ENCODE data around the gene ANKRD65. TPM values are rescaled to one million over a fixed set of nuclear protein-coding genes. Genes with fewer than 3 reads are reported as not detected.
"Not testable (repeated sequence)": the region's sequence is repeated elsewhere in the genome, so short reads cannot be mapped to it uniquely, and the experiment has no call there.

Gene ANKRD65
- total RNA-seq, 1 donor from 2014 or later: 0.64 TPM

DNA sequence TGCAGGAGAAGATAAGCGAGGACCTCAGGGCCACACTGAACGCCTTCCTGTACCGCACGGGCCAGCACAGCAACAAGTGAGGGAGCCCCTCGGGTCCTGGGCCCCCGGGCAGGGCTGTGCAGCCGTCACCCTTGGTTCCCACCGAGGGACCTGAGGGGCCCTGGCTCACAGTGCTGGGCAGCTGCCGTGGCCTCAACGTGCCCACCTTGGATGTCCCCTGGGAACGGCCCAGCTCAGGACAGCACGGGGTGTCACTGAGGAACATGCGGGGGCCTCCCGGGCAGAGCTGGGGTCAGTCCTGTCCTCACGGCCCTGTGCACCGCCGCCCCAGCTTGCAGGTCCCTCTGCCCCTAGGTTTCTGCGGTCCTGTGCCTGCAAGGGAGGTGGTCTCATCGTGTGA lies 38.1 kb upstream of the ANKRD65 start:
- not testable (repeated sequence) for H3K27me3 Mint-ChIP-seq (ENCODE audit: low read depth, unreplicated experiment); H3K4me2 ChIP-seq (ENCODE audit: low read length); H2AFZ ChIP-seq (ENCODE audit: low read depth, low read length); H3K27ac Mint-ChIP-seq (ENCODE audit: unreplicated experiment); H3K36me3 Mint-ChIP-seq (ENCODE audit: low read depth, unreplicated experiment); H3K4me1 ChIP-seq (ENCODE audit: insufficient read depth, low read length); H3K27me3 ChIP-seq (ENCODE audit: insufficient read depth, low read length); H3K36me3 ChIP-seq (ENCODE audit: insufficient read depth, low read length); H3K4me3 Mint-ChIP-seq (ENCODE audit: unreplicated experiment); H3K27ac ChIP-seq (ENCODE audit: low read depth, low read length); FAIRE-seq; H3K9ac ChIP-seq (ENCODE audit: low read length); H3K79me2 ChIP-seq (ENCODE audit: insufficient read depth, low read length); H4K20me1 ChIP-seq (ENCODE audit: insufficient read depth, low read length); DNase-seq (ENCODE audit: low read depth); H3K9me3 Mint-ChIP-seq (ENCODE audit: unreplicated experiment); H3K4me1 Mint-ChIP-seq (ENCODE audit: low read depth, unreplicated experiment); H3K9me3 ChIP-seq (ENCODE audit: insufficient read depth, low read depth, low read length); H3K4me3 ChIP-seq (ENCODE audit: insufficient read depth, low read depth, low read length)

- H3K4me1 ChIP-seq (ENCODE audit: insufficient read depth, low read length); H3K27me3 ChIP-seq (ENCODE audit: insufficient read depth, low read length); H4K20me1 ChIP-seq (ENCODE audit: insufficient read depth, low read length); DNase-seq (ENCODE audit: low read depth); H3K27me3 Mint-ChIP-seq (ENCODE audit: low read depth, unreplicated experiment); H3K4me3 Mint-ChIP-seq (ENCODE audit: unreplicated experiment); H3K4me3 ChIP-seq (ENCODE audit: insufficient read depth, low read depth, low read length); H3K36me3 Mint-ChIP-seq (ENCODE audit: low read depth, unreplicated experiment); H3K4me1 Mint-ChIP-seq (ENCODE audit: low read depth, unreplicated experiment); H3K27ac Mint-ChIP-seq (ENCODE audit: unreplicated experiment); H3K27ac ChIP-seq (ENCODE audit: low read depth, low read length); H2AFZ ChIP-seq (ENCODE audit: low read depth, low read length); H3K9ac ChIP-seq (ENCODE audit: low read length); H3K36me3 ChIP-seq (ENCODE audit: insufficient read depth, low read length); FAIRE-seq; H3K4me2 ChIP-seq (ENCODE audit: low read length); H3K9me3 Mint-ChIP-seq (ENCODE audit: unreplicated experiment); H3K79me2 ChIP-seq (ENCODE audit: insufficient read depth, low read length); H3K9me3 ChIP-seq (ENCODE audit: insufficient read depth, low read depth, low read length): not testable (repeated sequence)
Measured at GRCh38 chr1:1456683-1457255, 35.7 kb upstream of the ANKRD65 start.

DNA sequence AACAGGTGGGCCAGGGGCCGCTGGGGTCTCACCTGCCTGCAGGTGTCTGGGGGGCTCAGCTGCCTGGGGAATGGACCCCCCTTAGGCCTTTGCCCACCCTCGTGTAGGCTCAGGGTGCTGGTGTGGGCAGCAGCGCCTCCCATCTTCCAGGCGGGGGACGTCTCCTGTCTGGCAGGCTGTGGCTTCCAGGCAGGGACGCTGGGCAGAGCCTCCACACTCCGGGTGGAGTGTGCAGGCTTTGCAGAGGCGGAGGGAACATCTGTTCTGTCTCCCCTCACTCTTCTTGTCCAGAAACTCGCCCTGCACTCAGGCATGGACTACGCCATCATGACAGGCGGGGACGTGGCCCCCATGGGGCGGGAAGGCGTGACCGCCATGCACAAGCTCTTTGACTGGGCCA lies 34.9 kb upstream of the ANKRD65 start:
- H2AFZ ChIP-seq (ENCODE audit: low read depth, low read length); FAIRE-seq; H3K27me3 Mint-ChIP-seq (ENCODE audit: low read depth, unreplicated experiment); DNase-seq (ENCODE audit: low read depth); H3K36me3 Mint-ChIP-seq (ENCODE audit: low read depth, unreplicated experiment); H3K4me3 Mint-ChIP-seq (ENCODE audit: unreplicated experiment); H3K9me3 Mint-ChIP-seq (ENCODE audit: unreplicated experiment); H3K4me2 ChIP-seq (ENCODE audit: low read length); H3K9ac ChIP-seq (ENCODE audit: low read length); H3K79me2 ChIP-seq (ENCODE audit: insufficient read depth, low read length); H3K9me3 ChIP-seq (ENCODE audit: insufficient read depth, low read depth, low read length); H3K4me1 Mint-ChIP-seq (ENCODE audit: low read depth, unreplicated experiment); H3K27ac Mint-ChIP-seq (ENCODE audit: unreplicated experiment); H3K27ac ChIP-seq (ENCODE audit: low read depth, low read length); H3K4me1 ChIP-seq (ENCODE audit: insufficient read depth, low read length); H3K27me3 ChIP-seq (ENCODE audit: insufficient read depth, low read length); H4K20me1 ChIP-seq (ENCODE audit: insufficient read depth, low read length); H3K4me3 ChIP-seq (ENCODE audit: insufficient read depth, low read depth, low read length); H3K36me3 ChIP-seq (ENCODE audit: insufficient read depth, low read length): not testable (repeated sequence)

DNA sequence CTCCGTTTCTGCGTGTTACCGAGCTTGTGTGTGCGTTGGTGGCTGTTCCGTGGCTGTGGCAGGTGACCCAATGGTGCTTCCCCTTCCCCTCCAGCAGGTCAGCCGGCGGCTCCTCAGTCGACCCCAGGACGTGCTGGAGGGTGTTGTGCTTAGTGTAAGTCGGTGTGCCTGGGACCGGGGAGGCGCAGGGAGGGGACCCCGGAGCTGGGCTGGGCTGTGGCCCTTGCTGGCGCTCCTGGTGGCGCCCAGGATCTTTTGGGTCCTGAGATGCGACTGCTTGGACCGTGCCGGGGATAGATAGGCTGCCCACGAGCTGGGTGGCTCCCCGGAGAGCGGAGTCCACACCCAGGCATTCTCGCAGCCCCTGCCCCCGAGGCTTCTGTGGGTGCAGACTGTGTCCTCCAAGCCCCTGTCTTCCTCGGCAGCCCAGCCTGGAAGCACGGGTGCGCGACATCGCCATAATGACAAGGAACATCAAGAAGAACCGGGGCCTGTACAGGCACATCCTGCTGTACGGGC lies 34.3 kb upstream of the ANKRD65 start:
- Histone ChIP-seq H4K20me1 (ENCODE audit: insufficient read depth, low read length) (no peaks in the 10 kb centered on the region), H3K4me1 (ENCODE audit: insufficient read depth, low read length) (no peaks in the 10 kb centered on the region), H3K79me2 (ENCODE audit: insufficient read depth, low read length) (no peaks in the 10 kb centered on the region), H3K9ac (ENCODE audit: low read length) (no peak overlapping the region), H3K9me3 (ENCODE audit: insufficient read depth, low read depth, low read length) (no peaks in the 10 kb centered on the region), H3K27ac (ENCODE audit: low read depth, low read length) (no peak overlapping the region), H3K4me3 (ENCODE audit: insufficient read depth, low read depth, low read length) (no peak overlapping the region), H2AFZ (ENCODE audit: low read depth, low read length) (no peak overlapping the region), H3K36me3 (ENCODE audit: insufficient read depth, low read length) (no peaks in the 10 kb centered on the region), H3K27me3 (ENCODE audit: insufficient read depth, low read length) (no peaks in the 10 kb centered on the region), H3K4me2 (ENCODE audit: low read length) (no peak overlapping the region)
- FAIRE-seq (no peak), DNase-seq (ENCODE audit: low read depth) (no peak)
- no peak overlapping the region for H3K4me3 Mint-ChIP-seq (ENCODE audit: unreplicated experiment)
- no peaks in the 10 kb centered on the region for H3K9me3 Mint-ChIP-seq (ENCODE audit: unreplicated experiment)
- H3K27ac Mint-ChIP-seq (ENCODE audit: unreplicated experiment): no peak overlapping the region
- TF ChIP-seq EZH2 (IDR thresholded peaks at IDR 0.05; ENCODE audit: insufficient read depth, low read length): no peak
- TF ChIP-seq, protein P1, sequence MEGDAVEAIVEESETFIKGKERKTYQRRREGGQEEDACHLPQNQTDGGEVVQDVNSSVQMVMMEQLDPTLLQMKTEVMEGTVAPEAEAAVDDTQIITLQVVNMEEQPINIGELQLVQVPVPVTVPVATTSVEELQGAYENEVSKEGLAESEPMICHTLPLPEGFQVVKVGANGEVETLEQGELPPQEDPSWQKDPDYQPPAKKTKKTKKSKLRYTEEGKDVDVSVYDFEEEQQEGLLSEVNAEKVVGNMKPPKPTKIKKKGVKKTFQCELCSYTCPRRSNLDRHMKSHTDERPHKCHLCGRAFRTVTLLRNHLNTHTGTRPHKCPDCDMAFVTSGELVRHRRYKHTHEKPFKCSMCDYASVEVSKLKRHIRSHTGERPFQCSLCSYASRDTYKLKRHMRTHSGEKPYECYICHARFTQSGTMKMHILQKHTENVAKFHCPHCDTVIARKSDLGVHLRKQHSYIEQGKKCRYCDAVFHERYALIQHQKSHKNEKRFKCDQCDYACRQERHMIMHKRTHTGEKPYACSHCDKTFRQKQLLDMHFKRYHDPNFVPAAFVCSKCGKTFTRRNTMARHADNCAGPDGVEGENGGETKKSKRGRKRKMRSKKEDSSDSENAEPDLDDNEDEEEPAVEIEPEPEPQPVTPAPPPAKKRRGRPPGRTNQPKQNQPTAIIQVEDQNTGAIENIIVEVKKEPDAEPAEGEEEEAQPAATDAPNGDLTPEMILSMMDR (IDR thresholded peaks at IDR 0.05; ENCODE audit: insufficient read depth, low read depth, low read length): no peak
- H3K4me1 Mint-ChIP-seq (ENCODE audit: low read depth, unreplicated experiment): no peaks in the 10 kb centered on the region
- peaks cover 5% of the 10 kb centered on the region for H3K27me3 Mint-ChIP-seq (ENCODE audit: low read depth, unreplicated experiment)
- no peaks in the 10 kb centered on the region for H3K36me3 Mint-ChIP-seq (ENCODE audit: low read depth, unreplicated experiment)

GRCh38 chr1:1454286-1455056 lies 33.4 kb upstream of the ANKRD65 start:
- not testable (repeated sequence) for H3K4me2 ChIP-seq (ENCODE audit: low read length); H3K27me3 ChIP-seq (ENCODE audit: insufficient read depth, low read length)

More at GRCh38 chr1:1454286-1455056, 33.4 kb upstream of the ANKRD65 start:
- not testable (repeated sequence) for H3K27ac Mint-ChIP-seq (ENCODE audit: unreplicated experiment); H3K27ac ChIP-seq (ENCODE audit: low read depth, low read length); DNase-seq (ENCODE audit: low read depth); H3K4me1 ChIP-seq (ENCODE audit: insufficient read depth, low read length); H3K4me3 ChIP-seq (ENCODE audit: insufficient read depth, low read depth, low read length); H3K36me3 Mint-ChIP-seq (ENCODE audit: low read depth, unreplicated experiment); FAIRE-seq; H3K4me3 Mint-ChIP-seq (ENCODE audit: unreplicated experiment); H3K9me3 Mint-ChIP-seq (ENCODE audit: unreplicated experiment); H3K36me3 ChIP-seq (ENCODE audit: insufficient read depth, low read length); H2AFZ ChIP-seq (ENCODE audit: low read depth, low read length); H3K79me2 ChIP-seq (ENCODE audit: insufficient read depth, low read length); H4K20me1 ChIP-seq (ENCODE audit: insufficient read depth, low read length); H3K9ac ChIP-seq (ENCODE audit: low read length); H3K9me3 ChIP-seq (ENCODE audit: insufficient read depth, low read depth, low read length); H3K4me1 Mint-ChIP-seq (ENCODE audit: low read depth, unreplicated experiment)
- H3K27me3 Mint-ChIP-seq (ENCODE audit: low read depth, unreplicated experiment): peaks cover 12% of the 10 kb centered on the region

Measured in astrocyte (in vitro differentiated cells and primary cell).